ENCODE data around the gene FYN. TPM values are rescaled to one million over a fixed set of nuclear protein-coding genes. Genes with fewer than 3 reads are reported as not detected.

FYN gene
- total and polyA plus RNA-seq, 4 donors = 11.2 to 28.3 (median 19.7) TPM

GRCh38 chr6:111818539-111819226 is 54.6 kb downstream of the FYN start:
- no peaks in the 10 kb centered on the region for H3K4me1 ChIP-seq (ENCODE audit: control insufficient read depth in 4 of 4, insufficient read depth in 4 of 4, low read length in 3 of 4)
- H3K9ac ChIP-seq (ENCODE audit: low read depth in 1 of 2, low read length in 2 of 2) = no peak overlapping the region
- DNase-seq (ENCODE audit: low spot score) = no peak
- H3K27ac ChIP-seq (ENCODE audit: low read depth in 1 of 2, low read length in 2 of 2) = no peak overlapping the region
- 59% methylated on average over 5 of the region's 5 CpGs for WGBS
- H3K9me3 ChIP-seq (ENCODE audit: control insufficient read depth in 4 of 4, low read length in 3 of 4) = no peaks in the 10 kb centered on the region
- H3K27me3 ChIP-seq (ENCODE audit: control insufficient read depth in 4 of 4, insufficient read depth in 4 of 4, low read length in 3 of 4) = peaks cover 0 to 6% (median 0%) of the 10 kb centered on the region in 4 donors
- H3K36me3 ChIP-seq (ENCODE audit: control insufficient read depth in 4 of 4, insufficient read depth in 3 of 4, low read depth in 1 of 4, low read length in 3 of 4) = no peaks in the 10 kb centered on the region
- no peak overlapping the region for H3K4me3 ChIP-seq (ENCODE audit: low read depth in 1 of 3, low read length in 3 of 3)
- TF ChIP-seq CTCF (IDR thresholded peaks at IDR 0.05; ENCODE audit: low read depth, low read length, missing input control) (no peak), ZBTB33 (IDR thresholded peaks at IDR 0.05) (no peak), GABPA (IDR thresholded peaks at IDR 0.05 in 1 of 2, conservative IDR thresholded peaks at IDR 0.05 in 1 of 2) (no peak), MAX (IDR thresholded peaks at IDR 0.05) (no peak), RXRA (IDR thresholded peaks at IDR 0.05) (no peak), EGR1 (IDR thresholded peaks at IDR 0.05; ENCODE audit: low read depth in 2 of 2) (no peak), HNF4G (IDR thresholded peaks at IDR 0.05) (no peak), NR2F2 (IDR thresholded peaks at IDR 0.05) (no peak), FOXA1 (IDR thresholded peaks at IDR 0.05) (no peak), HNF4A (conservative IDR thresholded peaks at IDR 0.05) (no peak), REST (IDR thresholded peaks at IDR 0.05) (no peak), ATF3 (IDR thresholded peaks at IDR 0.05) (no peak), FOXA2 (IDR thresholded peaks at IDR 0.05) (no peak), SP1 (IDR thresholded peaks at IDR 0.05) (no peak), YY1 (IDR thresholded peaks at IDR 0.05) (no peak)
